ENCODE data around the gene SKI. TPM values are rescaled to one million over a fixed set of nuclear protein-coding genes. Genes with fewer than 3 reads are reported as not detected.
A peak's percentile ranks its signal among the peaks of the same experiment; 100 is the strongest.

SKI gene
- total and polyA plus RNA-seq, 2 of the 4 experiments (the other 2 are of a cell fraction) = 2.3 to 20.1 TPM

GRCh38 chr1:2233468-2233867 lies 5.3 kb downstream of the SKI start:
- Histone ChIP-seq H4K91ac (ENCODE audit: insufficient read depth, low read depth, low read length) (no peak overlapping the region), H3K56ac (ENCODE audit: extremely low read depth, insufficient read depth, low read length) (no peak overlapping the region), H3K9ac (ENCODE audit: low read depth, low read length) (0 out of 2 replicates have a peak overlapping the region, but pooled peaks have one; percentile 36), H3K4ac (ENCODE audit: low read depth, low read length) (peak overlapping the region; percentile 45; the same call in 1 of the 2 replicates), H2BK120ac (ENCODE audit: low read depth, low read length) (no peak overlapping the region), H2BK20ac (ENCODE audit: low read depth, low read length) (no peak overlapping the region), H3K14ac (replicated peaks; ENCODE audit: low read depth, low read length) (peak overlapping the region; percentile 52; the same call in 1 of the 2 replicates), H2AFZ (replicated peaks; ENCODE audit: low read length, poor library complexity) (peak overlapping the region; percentile 35), H4K20me1 (ENCODE audit: insufficient read depth, low read length) (peaks cover 99% of the 10 kb centered on the region), H3K23ac (ENCODE audit: low read depth, low read length) (peak overlapping the region; percentile 53; the same call in 1 of the 2 replicates), H4K5ac (ENCODE audit: low read depth, low read length) (no peak overlapping the region), H4K8ac (ENCODE audit: low read depth in 2 of 2, low read length in 2 of 2) (no peak overlapping the region), H3K18ac (ENCODE audit: low read depth, low read length) (no peak overlapping the region), H2AK5ac (ENCODE audit: low read depth, low read length) (no peak overlapping the region), H3K9me3 (ENCODE audit: control insufficient read depth, insufficient read depth, low read length) (no peaks in the 10 kb centered on the region), H3K9me1 (ENCODE audit: insufficient read depth, low read length) (peaks cover 13% of the 10 kb centered on the region), H2AK9ac (replicated peaks; ENCODE audit: low read depth, low read length, poor library complexity) (peak overlapping the region; percentile 62), H3K4me3 (ENCODE audit: insufficient read depth, low read depth, low read length) (no peak overlapping the region), H3K4me1 (ENCODE audit: control insufficient read depth, insufficient read depth, low read length) (peaks cover 42% of the 10 kb centered on the region), H3K4me2 (ENCODE audit: low read depth, low read length) (peak overlapping the region; percentile 58), H2BK5ac (ENCODE audit: low read depth, low read length, poor library complexity, severe bottlenecking) (peak overlapping the region; percentile 49), H2BK15ac (ENCODE audit: low read depth, low read length) (no peak overlapping the region; the same call in 2 of the 3 replicates), H3K36me3 (ENCODE audit: control insufficient read depth, insufficient read depth, low read length) (peaks cover 6% of the 10 kb centered on the region; the same call in 1 of the 2 replicates), H3K79me1 (ENCODE audit: low read depth in 1 of 2, low read length in 2 of 2) (peaks cover 0 to 24% of the 10 kb centered on the region in 2 experiments; a peak in 1 of 4 replicates), H3K27me3 (ENCODE audit: control insufficient read depth, insufficient read depth, low read length) (no peaks in the 10 kb centered on the region), H3K27ac (ENCODE audit: insufficient read depth, low read length) (peak overlapping the region; percentile 74; the same call in 1 of the 2 replicates)
- TF ChIP-seq RFX5 (IDR thresholded peaks at IDR 0.05; ENCODE audit: low read depth, low read length) (no peak), NFE2L2 (IDR thresholded peaks at IDR 0.05; ENCODE audit: low read depth, low read length) (no peak), ELK1 (IDR thresholded peaks at IDR 0.05; ENCODE audit: borderline replicate concordance, low read depth, low read length) (no peak), BHLHE40 (IDR thresholded peaks at IDR 0.05; ENCODE audit: low read depth, low read length) (no peak), MXI1 (IDR thresholded peaks at IDR 0.05; ENCODE audit: borderline replicate concordance, low read depth, low read length) (no peak), USF2 (IDR thresholded peaks at IDR 0.05; ENCODE audit: low read depth, low read length) (no peak), CHD1 (IDR thresholded peaks at IDR 0.05; ENCODE audit: low read depth, low read length) (no peak), FOS (IDR thresholded peaks at IDR 0.05; ENCODE audit: low read depth, low read length) (no peak), RAD21 (IDR thresholded peaks at IDR 0.05; ENCODE audit: low read length) (no peak), POLR2A (IDR thresholded peaks at IDR 0.05; ENCODE audit: low read depth, low read length) (no peak), RCOR1 (IDR thresholded peaks at IDR 0.05; ENCODE audit: insufficient replicate concordance, low read length) (no peak), MAZ (IDR thresholded peaks at IDR 0.05; ENCODE audit: borderline replicate concordance, low read depth, low read length) (no peak), CTCF (conservative IDR thresholded peaks at IDR 0.05; ENCODE audit: low read depth, low read length) (no peak), CEBPB (IDR thresholded peaks at IDR 0.05; ENCODE audit: low read depth, low read length) (no peak), SMC3 (IDR thresholded peaks at IDR 0.05; ENCODE audit: low read depth, low read length) (no peak)
- ChIA-PET CTCF (interaction anchor here (0.6 to 1.2 kb wide), 4 partner anchors 39 to 190 kb away, joined by 3 to 5 read pairs (median 4); partner anchors contain the start of gene FAAP20), POLR2A (ENCODE audit: unreplicated experiment) (no interaction called here)
- WGBS, 2 experiments (ENCODE audit: extremely low coverage in 2 of 2, insufficient read length in 1 of 2) = 51% methylated on average over 3 of the region's 12 CpGs; no CpG with 5 or more reads in 1 of the 2 experiments
- intact Hi-C loops (cut with micrococcal nuclease) = loop anchor here (5.0 kb wide), 1 partner anchor 44 kb away; no protein-coding TSS in a partner anchor
- dilution Hi-C loops (cut with HindIII; ENCODE audit: low sequenced_read_pairs, unreplicated experiment) = no loop called here
- in situ Hi-C loops (cut with MboI; ENCODE audit: low sequenced_read_pairs) = loop anchor here (5.0 kb wide), 1 partner anchor 36 kb away; no protein-coding TSS in a partner anchor
- no TSS peak for BruUV-seq (replicated peaks)
- DNase-seq (no peak), ATAC-seq (ENCODE audit: low read depth) (no peak)
